K562 (cell line): ENCODE measurements around the gene RNGTT. TPM values are rescaled to one million over a fixed set of nuclear protein-coding genes. Genes with fewer than 3 reads are reported as not detected.

Experiments
- ATAC-seq: fragments of 200-7000 bp; cut with Tn5 transposase; 3 replicates; pipeline ENCODE4 v1.9.1; 2020; ENCODE audit warnings: moderate library complexity
- BruUV-seq: library from RNA; stranded (reverse); fragments of 400-500 nt; replicated peaks from 2 replicates; lab custom pipeline; 2021; lab: Mats Ljungman, UMichigan
- CTCF ChIA-PET: fragments of 300-600 bp; formaldehyde crosslinking; extraction: SDS; loops from one replicate; lab custom pipeline; 2021; ENCODE audit warnings: low intra/inter-chr PET ratio; lab: Yijun Ruan, JAX
- POLR2A ChIA-PET: fragments of 300-600, 350-650 bp; sonication (Branson Sonifier 250); formaldehyde crosslinking; extraction: SDS; loops from one replicate; lab custom pipeline; 2021; ENCODE audit warnings: antibody characterized with exemption, inconsistent platforms; lab: Yijun Ruan, JAX
- DNase-seq, 4 experiments: peaks; one replicate each; pipeline versions ENCODE4 v3.0.0 to v3.0.0-alpha.2; 2011 to 2018; ENCODE audit warnings: low spot score in 3 of 4, mixed read lengths in 3 of 4; ENCODE audit errors: extremely low read depth in 1 of 4
- FAIRE-seq: peaks from 2 replicates; lab custom pipeline; 2011; peaks lifted over from hg19 to GRCh38; lab: Jason Lieb, UNC
- H2AFZ ChIP-seq: 2 replicates; pipeline ENCODE4 v1.6.0; 2011; ENCODE audit warnings: low read depth, low read length, control low read depth, inconsistent platforms
- H3K27ac ChIP-seq: fragments of 200-600 bp; 3 replicates; pipeline ENCODE4 v1.8.0; 2011; ENCODE audit warnings: low read depth, mild to moderate bottlenecking, control low read depth, inconsistent platforms, low read length, moderate library complexity, mixed read lengths; ENCODE audit errors: extremely low read depth
- H3K27me3 ChIP-seq, 2 experiments: fragments of 300-600 bp in 1 of 2; 2 replicates in 1 of 2; 3 replicates in 1 of 2; pipeline versions ENCODE4 v1.6.0 to v1.8.0; 2011; ENCODE audit warnings: inconsistent platforms in 2 of 2, low read length in 2 of 2, mild to moderate bottlenecking in 1 of 2, mixed read lengths in 1 of 2, moderate library complexity in 1 of 2; ENCODE audit not compliant: control insufficient read depth in 2 of 2, insufficient read depth in 2 of 2
- H3K36me3 ChIP-seq: fragments of 300-600 bp; 3 replicates; pipeline ENCODE4 v1.8.0; 2011; ENCODE audit warnings: mild to moderate bottlenecking, low read length, inconsistent platforms; ENCODE audit not compliant: control insufficient read depth, insufficient read depth
- H3K4me1 ChIP-seq, 2 experiments: fragments of 200-600 bp in 1 of 2; replicated peaks in 1 of 2; 2 replicates in 1 of 2; 3 replicates in 1 of 2; pipeline versions ENCODE4 v1.5.1 to v1.8.0; 2011; ENCODE audit warnings: inconsistent platforms in 2 of 2, low read length in 2 of 2, mild to moderate bottlenecking in 1 of 2, mixed read lengths in 1 of 2, moderate library complexity in 1 of 2; ENCODE audit not compliant: control insufficient read depth in 2 of 2, insufficient read depth in 2 of 2
- H3K4me2 ChIP-seq: 2 replicates; pipeline ENCODE4 v1.6.1; 2011; ENCODE audit warnings: low read length, control low read depth, inconsistent platforms, mixed read lengths; ENCODE audit not compliant: insufficient read depth
- H3K4me3 ChIP-seq: fragments of 200-600 bp; sonication (generic), shearing (Covaris generic); 2 replicates; pipeline ENCODE4 v1.5.1; 2016; ENCODE audit warnings: control low read depth, inconsistent platforms
- H3K79me2 ChIP-seq: fragments of 200-600 bp; 3 replicates; pipeline ENCODE4 v1.8.0; 2011; ENCODE audit warnings: low read length, inconsistent platforms; ENCODE audit not compliant: control insufficient read depth, insufficient read depth
- H3K9ac ChIP-seq, 2 experiments: 2 replicates each; pipeline versions ENCODE4 v1.6.0 to v1.6.1; 2011; ENCODE audit warnings: low read depth in 2 of 2, low read length in 2 of 2, control low read depth in 1 of 2, inconsistent platforms in 1 of 2, mild to moderate bottlenecking in 1 of 2, mixed read lengths in 1 of 2; ENCODE audit not compliant: insufficient read depth in 1 of 2
- H3K9me1 ChIP-seq: one replicate; pipeline ENCODE4 v1.6.0; 2011; ENCODE audit warnings: inconsistent platforms, mild to moderate bottlenecking, low read length, moderate library complexity; ENCODE audit not compliant: control insufficient read depth, insufficient read depth
- H3K9me3 ChIP-seq: replicated peaks from 2 replicates; pipeline ENCODE4 v1.5.1; 2011; ENCODE audit warnings: low read depth, low read length, inconsistent platforms; ENCODE audit not compliant: control insufficient read depth, insufficient read depth
- H4K20me1 ChIP-seq: replicated peaks from 2 replicates; pipeline ENCODE4 v1.6.1; 2011; ENCODE audit warnings: low read length, inconsistent platforms, mixed read lengths; ENCODE audit not compliant: control insufficient read depth, insufficient read depth
- FOXM1 ChIP-seq, 2 experiments: fragments of 450-650 bp in 1 of 2; sonication (generic) in 1 of 2; formaldehyde crosslinking in 1 of 2; IDR thresholded peaks; 2 replicates each; pipeline versions ENCODE4 v1.6.1 to v1.9.0; 2017 to 2022; ENCODE audit warnings: low read depth in 2 of 2, mild to moderate bottlenecking in 2 of 2, missing genetic modification reagents in 1 of 2, moderate library complexity in 1 of 2
- GATA2 ChIP-seq: sonication (generic); formaldehyde crosslinking; IDR thresholded peaks from 2 replicates; pipeline ENCODE4 v1.4.0; 2020; ENCODE audit warnings: mild to moderate bottlenecking, missing genetic modification reagents
- GTF2E2 ChIP-seq: fragments of 200-800 bp; sonication (Bioruptor generic); IDR thresholded peaks from 2 replicates; pipeline ENCODE4 v1.6.1; 2016; ENCODE audit warnings: missing genetic modification characterization, missing compliant biosample characterization
- ILF3 ChIP-seq: fragments of 450-650 bp; IDR thresholded peaks from 2 replicates; pipeline ENCODE4 v1.6.1; 2018; ENCODE audit warnings: antibody characterized with exemption, mild to moderate bottlenecking, moderate library complexity, borderline replicate concordance
- IRF1 ChIP-seq: sonication (generic); formaldehyde crosslinking; IDR thresholded peaks from 2 replicates; pipeline ENCODE4 v1.8.0; 2022; ENCODE audit warnings: missing genetic modification reagents, mild to moderate bottlenecking, borderline replicate concordance
- MITF ChIP-seq: IDR thresholded peaks from 2 replicates; pipeline ENCODE4 v1.6.1; 2014; ENCODE audit warnings: antibody characterized with exemption
- NFATC3 ChIP-seq: fragments of 450-650 bp; IDR thresholded peaks from 2 replicates; pipeline ENCODE4 v1.6.1; 2017; ENCODE audit warnings: mild to moderate bottlenecking
- NFIX ChIP-seq: fragments of 250-450 bp; sonication (Bioruptor Pico); IDR thresholded peaks from 2 replicates; pipeline ENCODE4 v1.4.0; 2020; ENCODE audit warnings: low read depth, mild to moderate bottlenecking, moderate library complexity
- OTX1 ChIP-seq: fragments of 450-650 bp; formaldehyde crosslinking; IDR thresholded peaks from 2 replicates; pipeline ENCODE4 v1.4.0; 2022; ENCODE audit warnings: mild to moderate bottlenecking
- PATZ1 ChIP-seq: fragments of 250-450 bp; sonication (Bioruptor Pico); IDR thresholded peaks from 2 replicates; pipeline ENCODE4 v1.5.0; 2020; ENCODE audit warnings: mild to moderate bottlenecking, borderline replicate concordance
- TCF7 ChIP-seq: sonication (generic); IDR thresholded peaks from 2 replicates; pipeline ENCODE4 v1.6.1; 2016; ENCODE audit warnings: antibody characterized with exemption, borderline replicate concordance
- ZNF12 ChIP-seq: sonication (generic); formaldehyde crosslinking; IDR thresholded peaks from 2 replicates; pipeline ENCODE4 v1.4.0; 2020; ENCODE audit warnings: mild to moderate bottlenecking, missing genetic modification reagents
- ZNF347 ChIP-seq: fragments of 450-650 bp; formaldehyde crosslinking; IDR thresholded peaks from 2 replicates; pipeline ENCODE4 v1.4.0; 2020; ENCODE audit warnings: low read depth, mild to moderate bottlenecking, moderate library complexity
- ZNF449 ChIP-seq: fragments of 250-450 bp; sonication (Bioruptor Pico); IDR thresholded peaks from 2 replicates; pipeline ENCODE4 v1.8.0; 2022; ENCODE audit warnings: moderate library complexity, mild to moderate bottlenecking, inconsistent platforms
- WGBS: fragments of 100-300 bp; shearing (Covaris generic); methylation state at CpG from one replicate; pipeline ENCODE4 v1.1.6; 2016; ENCODE audit warnings: low coverage, mixed read lengths; ENCODE audit not compliant: insufficient coverage; ENCODE audit errors: missing lambda C conversion rate; 5-methylcytosine and 5-hydroxymethylcytosine counted together
- in situ Hi-C: fragments of 300-500 bp; cut with MboI; formaldehyde crosslinking; loops from 4 replicates; pipeline ENCODE4 v1.15.0; 2018; ENCODE audit warnings: inconsistent platforms, mixed read lengths
- intact Hi-C: fragments of 100-400 bp; cut with micrococcal nuclease; formaldehyde crosslinking; loops from 2 replicates; pipeline ENCODE4 v1.14.2; 2022
- polyA plus RNA-seq, 8 experiments: library from polyadenylated mRNA; depleted of rRNA in 4 of 8; stranded (reverse) in 5 of 8; unstranded in 3 of 8; fragments of >200 nt; fragmentation: Nextera tagmentation in 2 of 8; fragmentation: Illumina TruSeq in 1 of 8; extraction: Ambion mirVana in 2 of 8; extraction: Trizol in 1 of 8; gene quantifications; 2 replicates each; pipeline versions ENCODE4 v1.2.1 to v1.2.3, GENCODE V29; 2011 to 2014; ENCODE audit warnings: inconsistent platforms in 1 of 8, missing spikeins in 1 of 8
- total RNA-seq, 7 experiments: library from RNA; depleted of rRNA in 6 of 7; stranded (reverse); fragments of >200 nt in 6 of 7; fragmentation: Illumina TruSeq in 2 of 7; extraction: Trizol in 2 of 7; gene quantifications; 2 replicates each; pipeline versions ENCODE4 v1.2.1 to v1.2.3, GENCODE V29; 2011 to 2021; ENCODE audit warnings: low replicate concordance in 1 of 7

The RNGTT gene
- total and polyA plus RNA-seq, 9 of the 15 experiments (the other 6 are each of a cell fraction or from before 2014, with no cell fraction given): 6.1 to 31.7 (median 19.5) TPM

DNA sequence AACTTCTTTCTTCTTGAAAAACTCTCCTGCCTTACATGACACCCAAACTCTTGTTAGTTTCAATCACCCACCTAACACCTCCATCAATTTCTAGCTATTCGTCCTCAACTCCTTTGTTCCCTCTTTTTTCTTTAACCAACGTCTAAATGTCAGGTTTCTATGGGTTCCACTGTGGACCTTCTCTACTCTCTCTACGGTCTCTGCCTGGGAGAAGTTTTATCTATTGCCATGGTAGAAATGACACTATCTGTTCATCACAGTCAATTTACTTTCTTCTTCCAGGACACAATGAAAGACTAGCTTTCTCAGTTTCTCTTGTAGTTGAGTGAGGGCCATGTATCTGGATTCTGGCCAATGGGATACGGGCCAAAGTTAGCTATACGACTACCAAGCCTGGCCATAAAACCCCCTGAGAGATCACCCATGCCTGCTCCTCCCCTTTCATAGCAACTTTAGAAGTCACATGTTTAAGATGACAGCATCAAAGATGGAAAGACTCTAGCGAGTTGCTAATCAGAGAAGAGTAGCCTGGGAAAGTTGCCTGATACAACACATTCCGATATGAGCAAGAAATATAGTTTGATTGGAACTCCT is 17.9 kb downstream of the RNGTT start:
- H3K4me3 ChIP-seq: no peak overlapping the region
- H4K20me1 ChIP-seq: no peaks in the 10 kb centered on the region
- DNase-seq: no peak
- 72% methylated on average over 7 of the region's 7 CpGs for WGBS
- no peak overlapping the region for H2AFZ ChIP-seq
- no peaks in the 10 kb centered on the region for H3K27me3 ChIP-seq
- POLR2A ChIA-PET: no interaction called here
- BruUV-seq: no TSS peak
- H3K27ac ChIP-seq: no peak overlapping the region
- in situ Hi-C loops (no loop called here), intact Hi-C loops (no loop called here)
- H3K4me2 ChIP-seq: no peak overlapping the region
- no peaks in the 10 kb centered on the region for H3K9me1 ChIP-seq
- no peaks in the 10 kb centered on the region for H3K4me1 ChIP-seq
- peaks cover 50% of the 10 kb centered on the region for H3K79me2 ChIP-seq
- H3K9me3 ChIP-seq: no peaks in the 10 kb centered on the region
- H3K36me3 ChIP-seq: peaks cover 2% of the 10 kb centered on the region; the same call in 2 of the 3 replicates
- CTCF ChIA-PET: no interaction called here
- no peak for ATAC-seq
- FAIRE-seq: no peak
- no peak overlapping the region for H3K9ac ChIP-seq
- TF ChIP-seq ZNF347 (CRISPR knock-in tag): no peak
- TF ChIP-seq ZNF12 (CRISPR knock-in tag): no peak
- no peak for TF ChIP-seq MITF
- TF ChIP-seq PATZ1 (CRISPR knock-in tag): no peak
- TF ChIP-seq IRF1 (CRISPR knock-in tag): no peak
- TF ChIP-seq GTF2E2 (tag): no peak
- no peak for TF ChIP-seq OTX1 (CRISPR knock-in tag)
- TF ChIP-seq TCF7: no peak
- TF ChIP-seq NFIX: no peak
- TF ChIP-seq ILF3: no peak
- TF ChIP-seq ZNF449 (CRISPR knock-in tag): no peak
- TF ChIP-seq FOXM1 (IDR thresholded peaks at IDR 0.05; ENCODE audit: low read depth): no peak
- TF ChIP-seq FOXM1 (CRISPR knock-in tag; IDR thresholded peaks at IDR 0.05; ENCODE audit: low read depth): no peak
- no peak for TF ChIP-seq NFATC3
- no peak for TF ChIP-seq GATA2
